ENCODE measurements around the gene RITA1.

The RITA1 gene

DNA sequence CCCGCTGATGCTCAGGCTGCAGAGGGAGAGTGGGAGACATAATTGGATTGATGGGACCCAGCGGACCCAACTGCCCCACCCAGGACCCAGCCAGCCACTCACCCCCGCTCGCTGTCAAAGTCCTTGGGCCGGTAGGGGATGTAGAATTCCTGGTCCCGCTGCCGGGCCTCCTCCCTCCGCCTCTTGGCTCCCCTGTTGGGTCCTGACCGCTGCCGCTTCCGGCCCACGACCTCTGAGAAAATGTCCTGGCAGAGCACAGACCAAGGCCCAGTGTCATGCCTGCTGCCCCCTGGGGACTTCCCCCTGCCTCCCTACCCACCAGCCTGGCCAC is 22.5 kb upstream of the RITA1 start:
- no peaks in the 10 kb centered on the region for H3K4me1 ChIP-seq (ENCODE audit: insufficient read depth, poor library complexity, severe bottlenecking)

GRCh38 chr12:113164014-113164413 is 21.5 kb upstream of the RITA1 start:
- DNase-seq (ENCODE audit: low spot score) (no peak), ATAC-seq (ENCODE audit: low read depth) (no peak)
- H3K36me3 ChIP-seq (ENCODE audit: low read depth) = peaks cover 71% of the 10 kb centered on the region
- no peaks in the 10 kb centered on the region for H3K4me1 ChIP-seq (ENCODE audit: insufficient read depth, poor library complexity, severe bottlenecking)
- TF ChIP-seq CTCF (IDR thresholded peaks at IDR 0.05; ENCODE audit: poor library complexity, severe bottlenecking) = no peak
- no peak overlapping the region for H3K27ac ChIP-seq (ENCODE audit: poor library complexity, severe bottlenecking)
- no peaks in the 10 kb centered on the region for H3K9me3 ChIP-seq (ENCODE audit: severe bottlenecking)
- H3K4me3 ChIP-seq (ENCODE audit: severe bottlenecking) = no peak overlapping the region
- H3K27me3 ChIP-seq (ENCODE audit: insufficient read depth, poor library complexity, severe bottlenecking) = no peaks in the 10 kb centered on the region

More for the DNA sequence above, 22.5 kb upstream of the RITA1 start:
- ATAC-seq (ENCODE audit: low read depth) (no peak), DNase-seq (ENCODE audit: low spot score) (no peak)
- Histone ChIP-seq H3K27me3 (ENCODE audit: insufficient read depth, poor library complexity, severe bottlenecking) (no peaks in the 10 kb centered on the region), H3K27ac (ENCODE audit: poor library complexity, severe bottlenecking) (no peak overlapping the region), H3K4me3 (ENCODE audit: severe bottlenecking) (no peak overlapping the region), H3K9me3 (ENCODE audit: severe bottlenecking) (no peaks in the 10 kb centered on the region), H3K36me3 (ENCODE audit: low read depth) (peaks cover 72% of the 10 kb centered on the region)
- TF ChIP-seq CTCF (IDR thresholded peaks at IDR 0.05; ENCODE audit: poor library complexity, severe bottlenecking) = no peak

- H3K36me3 ChIP-seq (ENCODE audit: low read depth) = peaks cover 73% of the 10 kb centered on the region
- H3K27ac ChIP-seq (ENCODE audit: poor library complexity, severe bottlenecking) = no peak overlapping the region
- TF ChIP-seq CTCF (IDR thresholded peaks at IDR 0.05; ENCODE audit: poor library complexity, severe bottlenecking) = no peak
- ATAC-seq (ENCODE audit: low read depth) = no peak
- no peaks in the 10 kb centered on the region for H3K4me1 ChIP-seq (ENCODE audit: insufficient read depth, poor library complexity, severe bottlenecking)
- no peaks in the 10 kb centered on the region for H3K27me3 ChIP-seq (ENCODE audit: insufficient read depth, poor library complexity, severe bottlenecking)
- no peak for DNase-seq (ENCODE audit: low spot score)
- H3K9me3 ChIP-seq (ENCODE audit: severe bottlenecking) = no peaks in the 10 kb centered on the region
- H3K4me3 ChIP-seq (ENCODE audit: severe bottlenecking) = no peak overlapping the region
Observed at GRCh38 chr12:113165521-113166450, 19.7 kb upstream of the RITA1 start.

GRCh38 chr12:113167868-113168267 is 17.7 kb upstream of the RITA1 start:
- TF ChIP-seq CTCF (IDR thresholded peaks at IDR 0.05; ENCODE audit: poor library complexity, severe bottlenecking) = no peak

DNA sequence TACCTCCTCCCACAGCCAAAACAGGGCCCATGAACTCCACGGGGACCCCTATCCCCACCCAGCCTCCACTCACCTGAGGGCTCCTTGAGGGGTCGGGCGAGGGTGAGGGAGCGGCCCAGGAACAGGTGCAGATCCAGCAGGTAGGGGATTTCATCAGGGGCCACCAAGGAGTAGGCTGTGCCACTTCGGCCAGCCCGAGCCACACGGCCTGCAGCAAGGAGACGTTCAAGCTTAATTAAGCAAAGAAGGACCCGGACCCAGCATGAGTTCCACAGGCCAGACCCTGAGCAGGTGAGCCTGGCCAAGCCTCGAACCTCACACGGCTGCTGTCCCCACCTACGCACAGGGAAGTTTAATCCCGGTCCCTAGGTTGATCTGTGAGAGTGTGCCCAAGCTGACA is 15.8 kb upstream of the RITA1 start:
- ATAC-seq (ENCODE audit: low read depth) = no peak
- peaks cover 93% of the 10 kb centered on the region for H3K36me3 ChIP-seq (ENCODE audit: low read depth)

More at GRCh38 chr12:113167868-113168267, 17.7 kb upstream of the RITA1 start:
- H3K27me3 ChIP-seq (ENCODE audit: insufficient read depth, poor library complexity, severe bottlenecking) = no peaks in the 10 kb centered on the region
- no peaks in the 10 kb centered on the region for H3K4me1 ChIP-seq (ENCODE audit: insufficient read depth, poor library complexity, severe bottlenecking)
- H3K36me3 ChIP-seq (ENCODE audit: low read depth) = peaks cover 90% of the 10 kb centered on the region
- DNase-seq (ENCODE audit: low spot score) = no peak
- no peak overlapping the region for H3K4me3 ChIP-seq (ENCODE audit: severe bottlenecking)
- no peak overlapping the region for H3K27ac ChIP-seq (ENCODE audit: poor library complexity, severe bottlenecking)
- no peak for ATAC-seq (ENCODE audit: low read depth)
- H3K9me3 ChIP-seq (ENCODE audit: severe bottlenecking) = no peaks in the 10 kb centered on the region

More for the DNA sequence above, 15.8 kb upstream of the RITA1 start:
- TF ChIP-seq CTCF (IDR thresholded peaks at IDR 0.05; ENCODE audit: poor library complexity, severe bottlenecking) = no peak
- no peak for DNase-seq (ENCODE audit: low spot score)
- Histone ChIP-seq H3K9me3 (ENCODE audit: severe bottlenecking) (no peaks in the 10 kb centered on the region), H3K27me3 (ENCODE audit: insufficient read depth, poor library complexity, severe bottlenecking) (no peaks in the 10 kb centered on the region), H3K27ac (ENCODE audit: poor library complexity, severe bottlenecking) (no peak overlapping the region), H3K4me3 (ENCODE audit: severe bottlenecking) (no peak overlapping the region), H3K4me1 (ENCODE audit: insufficient read depth, poor library complexity, severe bottlenecking) (no peaks in the 10 kb centered on the region)
